GM18508 (cell line): Measurements from ENCODE around the gene DUSP10.

ENCODE experiments used
- ATAC-seq: cut with Tn5 transposase; IDR thresholded peaks from one replicate; pipeline ENCODE4 v1.9.1; 2021; ENCODE audit warnings: moderate number of reproducible peaks; ENCODE audit not compliant: insufficient read depth, unreplicated experiment

Gene DUSP10

GRCh38 chr1:221664253-221664652, 77.6 kb downstream of the DUSP10 start:
- no peak for ATAC-seq

- no peak for ATAC-seq
These were observed 78.6 kb downstream of the DUSP10 start for GRCh38 chr1:221663321-221663720.

GRCh38 chr1:221655766-221656305, 86.1 kb downstream of the DUSP10 start:
- ATAC-seq: no peak
